Measurements from ENCODE around the gene ARPC1A.

ARPC1A gene

DNA sequence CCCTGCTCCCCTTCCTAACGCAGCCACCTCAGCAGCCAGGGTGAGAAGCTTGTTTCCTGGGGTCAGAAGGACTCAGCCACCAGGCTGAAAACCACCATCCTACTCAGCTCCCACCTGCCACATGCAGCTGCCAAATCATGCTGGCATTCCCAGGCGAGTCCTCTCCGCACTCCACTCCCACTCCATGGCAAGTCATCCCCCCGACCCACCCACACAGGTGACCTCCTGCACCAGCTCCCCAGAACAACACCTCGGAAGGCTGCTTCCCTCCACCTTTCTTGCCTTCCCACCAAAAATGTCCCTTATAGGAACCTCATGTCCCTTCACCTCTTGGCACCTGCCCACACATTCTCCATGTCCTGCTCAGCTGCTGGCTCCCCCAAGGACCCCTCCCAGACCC is 78.1 kb downstream of the ARPC1A start:
- DNase-seq = no peak
- peaks cover 23% of the 10 kb centered on the region for H3K4me1 Mint-ChIP-seq
- no peaks in the 10 kb centered on the region for H3K9me3 Mint-ChIP-seq
- no peak overlapping the region for H3K4me3 Mint-ChIP-seq
- TF ChIP-seq, protein P1, sequence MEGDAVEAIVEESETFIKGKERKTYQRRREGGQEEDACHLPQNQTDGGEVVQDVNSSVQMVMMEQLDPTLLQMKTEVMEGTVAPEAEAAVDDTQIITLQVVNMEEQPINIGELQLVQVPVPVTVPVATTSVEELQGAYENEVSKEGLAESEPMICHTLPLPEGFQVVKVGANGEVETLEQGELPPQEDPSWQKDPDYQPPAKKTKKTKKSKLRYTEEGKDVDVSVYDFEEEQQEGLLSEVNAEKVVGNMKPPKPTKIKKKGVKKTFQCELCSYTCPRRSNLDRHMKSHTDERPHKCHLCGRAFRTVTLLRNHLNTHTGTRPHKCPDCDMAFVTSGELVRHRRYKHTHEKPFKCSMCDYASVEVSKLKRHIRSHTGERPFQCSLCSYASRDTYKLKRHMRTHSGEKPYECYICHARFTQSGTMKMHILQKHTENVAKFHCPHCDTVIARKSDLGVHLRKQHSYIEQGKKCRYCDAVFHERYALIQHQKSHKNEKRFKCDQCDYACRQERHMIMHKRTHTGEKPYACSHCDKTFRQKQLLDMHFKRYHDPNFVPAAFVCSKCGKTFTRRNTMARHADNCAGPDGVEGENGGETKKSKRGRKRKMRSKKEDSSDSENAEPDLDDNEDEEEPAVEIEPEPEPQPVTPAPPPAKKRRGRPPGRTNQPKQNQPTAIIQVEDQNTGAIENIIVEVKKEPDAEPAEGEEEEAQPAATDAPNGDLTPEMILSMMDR (IDR thresholded peaks at IDR 0.05) = no peak
- no peaks in the 10 kb centered on the region for H3K27me3 Mint-ChIP-seq (ENCODE audit: low read depth, poor library complexity)
- peak overlapping the region; percentile 40 for H3K27ac Mint-ChIP-seq
- peaks cover 35% of the 10 kb centered on the region for H3K36me3 Mint-ChIP-seq (ENCODE audit: low read depth)

DNA sequence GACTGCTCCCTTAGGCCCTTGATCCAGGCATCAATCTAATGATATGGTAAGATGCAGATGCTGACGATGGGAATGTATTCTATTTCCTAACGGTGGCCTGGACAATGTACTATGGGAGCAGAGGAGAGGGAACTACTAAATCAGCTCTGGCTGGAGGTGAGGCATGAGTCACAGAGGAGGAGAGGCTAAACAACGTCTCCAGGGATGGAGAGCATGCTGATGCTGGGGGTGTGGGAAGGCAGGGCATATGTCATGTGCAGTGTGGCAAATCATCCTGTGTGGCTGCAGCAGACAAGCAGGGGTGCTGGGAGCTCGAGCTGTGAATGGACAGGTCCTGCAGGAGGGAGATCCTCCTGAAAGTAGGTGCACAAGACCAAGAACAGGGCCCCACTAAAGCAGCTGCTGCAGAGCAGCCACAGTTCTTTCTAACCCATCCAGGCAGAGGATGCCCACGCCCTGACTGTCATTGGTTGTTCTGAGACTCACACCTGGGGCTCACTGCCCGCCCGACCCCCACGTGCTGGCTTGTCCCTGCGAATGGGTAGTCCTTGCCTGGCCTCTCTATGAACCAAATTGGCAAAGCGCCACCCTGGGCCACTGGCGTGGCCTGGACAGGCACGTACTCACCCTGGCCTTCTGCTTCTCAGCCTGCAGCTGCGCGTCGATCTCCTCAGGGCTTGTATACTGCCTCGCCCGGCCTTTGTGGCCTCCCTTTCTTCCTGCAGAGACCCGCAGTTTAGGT is 78.7 kb downstream of the ARPC1A start:
- H3K27ac Mint-ChIP-seq = peak overlapping the region; percentile 40
- no peak for DNase-seq
- H3K4me1 Mint-ChIP-seq = peaks cover 23% of the 10 kb centered on the region
- peaks cover 33% of the 10 kb centered on the region for H3K36me3 Mint-ChIP-seq (ENCODE audit: low read depth)
- H3K9me3 Mint-ChIP-seq = no peaks in the 10 kb centered on the region
- H3K27me3 Mint-ChIP-seq (ENCODE audit: low read depth, poor library complexity) = no peaks in the 10 kb centered on the region
- TF ChIP-seq, protein P1 (IDR thresholded peaks at IDR 0.05) = no peak
- no peak overlapping the region for H3K4me3 Mint-ChIP-seq

DNA sequence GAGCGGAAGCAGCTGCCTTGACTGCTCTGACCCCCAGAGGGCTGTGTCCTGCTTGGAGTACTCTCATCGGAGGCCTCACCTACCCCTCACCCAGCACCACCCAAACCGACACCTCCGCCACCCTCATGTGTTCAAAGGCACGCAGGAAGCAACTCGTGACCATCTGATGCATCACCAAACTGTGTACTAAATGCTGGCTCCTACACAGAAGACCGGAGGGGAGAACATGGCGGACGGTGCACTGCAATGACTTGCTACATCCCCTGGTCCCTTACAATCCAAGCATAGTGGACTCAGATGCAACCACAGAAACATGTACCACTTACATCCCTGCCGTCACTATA is 79.3 kb downstream of the ARPC1A start:
- H3K4me3 Mint-ChIP-seq = no peak overlapping the region
- no peaks in the 10 kb centered on the region for H3K27me3 Mint-ChIP-seq (ENCODE audit: low read depth, poor library complexity)
- no peak for DNase-seq
- TF ChIP-seq, protein P1 (IDR thresholded peaks at IDR 0.05) = no peak
- H3K27ac Mint-ChIP-seq = no peak overlapping the region
- H3K9me3 Mint-ChIP-seq = no peaks in the 10 kb centered on the region
- peaks cover 28% of the 10 kb centered on the region for H3K4me1 Mint-ChIP-seq
- peaks cover 33% of the 10 kb centered on the region for H3K36me3 Mint-ChIP-seq (ENCODE audit: low read depth)

DNA sequence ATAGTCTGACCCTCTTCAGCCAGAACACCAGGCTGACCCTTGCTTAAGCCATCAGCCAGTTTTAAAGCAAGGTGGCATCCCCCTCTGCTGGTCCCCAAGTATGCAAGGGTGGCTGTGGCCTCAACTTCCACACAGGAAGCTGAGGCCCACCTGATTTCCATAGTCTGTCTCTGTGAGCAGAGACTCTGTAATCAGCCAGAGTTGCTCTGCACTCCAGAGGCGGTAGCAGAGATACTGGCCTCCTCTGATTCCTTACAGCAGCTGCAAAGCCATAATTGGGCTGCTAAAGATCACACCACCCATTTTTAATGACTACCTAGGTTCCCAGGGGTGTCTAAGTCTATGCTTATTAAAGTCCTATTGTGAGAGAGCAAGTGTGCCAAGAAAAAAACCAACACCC is 80.9 kb downstream of the ARPC1A start:
- Mint-ChIP-seq H3K4me1 (peaks cover 38% of the 10 kb centered on the region), H3K36me3 (ENCODE audit: low read depth) (peaks cover 31% of the 10 kb centered on the region), H3K27ac (peak overlapping the region; percentile 82), H3K27me3 (ENCODE audit: low read depth, poor library complexity) (no peaks in the 10 kb centered on the region), H3K4me3 (peak overlapping the region; percentile 62), H3K9me3 (no peaks in the 10 kb centered on the region)
- TF ChIP-seq, protein P1 (IDR thresholded peaks at IDR 0.05) = no peak
- no peak for DNase-seq

DNA sequence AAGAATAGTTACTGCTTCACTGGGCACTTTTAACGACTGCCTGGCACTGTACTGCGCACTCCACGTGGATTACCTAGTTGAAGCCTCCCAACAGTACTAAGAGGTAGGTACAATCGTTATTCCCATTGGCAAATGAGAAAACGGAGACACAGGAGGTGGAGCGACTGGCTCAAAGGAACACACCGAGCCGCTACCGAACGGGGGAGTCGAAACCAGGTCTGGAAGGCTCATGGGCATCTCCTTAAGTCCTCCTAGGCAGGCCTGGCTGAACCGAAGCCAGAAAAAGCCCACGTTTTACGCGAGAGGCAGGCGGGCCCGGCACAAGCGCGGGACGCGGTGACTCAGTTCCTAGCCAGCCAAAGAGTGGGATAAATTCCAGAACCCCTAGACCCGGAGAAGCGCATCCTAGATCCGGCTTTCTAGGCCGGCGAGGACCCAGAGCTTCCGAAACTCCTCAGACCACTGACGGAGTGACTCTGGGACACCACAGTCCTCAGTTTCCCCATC is 82.2 kb downstream of the ARPC1A start:
- peak; percentile 32 for DNase-seq
- H3K27ac Mint-ChIP-seq = peak overlapping the region; percentile 91
- TF ChIP-seq, protein P1 (IDR thresholded peaks at IDR 0.05) = no peak
- no peaks in the 10 kb centered on the region for H3K27me3 Mint-ChIP-seq (ENCODE audit: low read depth, poor library complexity)
- H3K36me3 Mint-ChIP-seq (ENCODE audit: low read depth) = peaks cover 37% of the 10 kb centered on the region
- peaks cover 2% of the 10 kb centered on the region for H3K9me3 Mint-ChIP-seq
- peak overlapping the region; percentile 96 for H3K4me3 Mint-ChIP-seq
- H3K4me1 Mint-ChIP-seq = peaks cover 38% of the 10 kb centered on the region

All from nephron progenitor cell (in vitro differentiated cells).